Measurements from ENCODE around the gene GPR152.
A peak's percentile ranks its signal among the peaks of the same experiment; 100 is the strongest.

GPR152 gene
- 0 to 0.08 (median 0) reads per million in 18 experiments for total RNA-seq

- peak in 1 of 2 donors; percentile 30 for DNase-seq
Measured at GRCh38 chr11:67452141-67452952, at the start of gene GPR152. Gene GPR152, minus strand, starts transcription at chr11:67452729. Its CDS starts 5 bp downstream, at chr11:67452724.

GRCh38 chr11:67501854-67502253, 49.3 kb upstream of the GPR152 start:
- DNase-seq = no peak

- DNase-seq = peak; percentile 54 to 65
Measured at GRCh38 chr11:67500831-67501715, 48.5 kb upstream of the GPR152 start.

- DNase-seq = no peak
Measured at GRCh38 chr11:67500484-67500821, 47.9 kb upstream of the GPR152 start.

- no peak for DNase-seq
Measured at GRCh38 chr11:67499808-67500483, 47.4 kb upstream of the GPR152 start.

- no peak for DNase-seq
Measured at GRCh38 chr11:67498544-67498972, 46.0 kb upstream of the GPR152 start.

- DNase-seq = no peak
Measured at GRCh38 chr11:67497656-67498291, 45.2 kb upstream of the GPR152 start.

GRCh38 chr11:67496113-67496512, 43.6 kb upstream of the GPR152 start:
- DNase-seq = no peak

- DNase-seq = no peak
Measured at GRCh38 chr11:67495234-67496005, 42.9 kb upstream of the GPR152 start.

- DNase-seq = no peak
Measured at GRCh38 chr11:67494371-67495233, 42.1 kb upstream of the GPR152 start.

- DNase-seq = no peak
Measured at GRCh38 chr11:67493548-67494370, 41.2 kb upstream of the GPR152 start.

- no peak for DNase-seq
Measured at GRCh38 chr11:67492801-67493547, 40.4 kb upstream of the GPR152 start.

GRCh38 chr11:67492069-67492727, 39.7 kb upstream of the GPR152 start:
- DNase-seq = no peak

GRCh38 chr11:67491276-67492068, 38.9 kb upstream of the GPR152 start:
- DNase-seq = no peak

- no peak for DNase-seq
Measured at GRCh38 chr11:67490727-67491065, 38.2 kb upstream of the GPR152 start.

GRCh38 chr11:67489885-67490726, 37.6 kb upstream of the GPR152 start:
- no peak for DNase-seq

All from inflammatory macrophage (primary cell).